NOMO-1 treated with dmso at 0.1 percent for 144 hours (cell line): Measurements from ENCODE around the gene ICE2.
"Not testable (repeated sequence)": the region's sequence is repeated elsewhere in the genome, so short reads cannot be mapped to it uniquely, and the experiment has no call there.

Experiments used
- DNase-seq: peaks from one replicate; lab custom pipeline; 2025; ENCODE audit not compliant: unreplicated experiment; lab: John Stamatoyannopoulos, UW

ICE2 gene

GRCh38 chr15:60410350-60410749, 68.6 kb downstream of the ICE2 start:
- not testable (repeated sequence) for DNase-seq

GRCh38 chr15:60408463-60408981, 70.4 kb downstream of the ICE2 start:
- peak; percentile 66 for DNase-seq

- DNase-seq, result no peak
Observed at GRCh38 chr15:60407415-60407805, 71.5 kb downstream of the ICE2 start.

- DNase-seq, result no peak
Observed at GRCh38 chr15:60406513-60407414, 72.2 kb downstream of the ICE2 start.

- no peak for DNase-seq
Observed at GRCh38 chr15:60405399-60405798, 73.5 kb downstream of the ICE2 start.

- not testable (repeated sequence) for DNase-seq
Observed at GRCh38 chr15:60404351-60404750, 74.6 kb downstream of the ICE2 start.

GRCh38 chr15:60400944-60401343, 78.0 kb downstream of the ICE2 start:
- no peak for DNase-seq

GRCh38 chr15:60399931-60400330, 79.0 kb downstream of the ICE2 start:
- no peak for DNase-seq

- DNase-seq, result no peak
Observed at GRCh38 chr15:60399246-60399915, 79.6 kb downstream of the ICE2 start.

- DNase-seq, result peak; percentile 82
Observed at GRCh38 chr15:60397772-60398445, 81.0 kb downstream of the ICE2 start, which contains the start of gene ANXA2. Gene ANXA2 (minus strand): TSS chr15:60397986. CDS start chr15:60386075, 11,911 bp downstream.

GRCh38 chr15:60396958-60397771, 81.8 kb downstream of the ICE2 start:
- peak; percentile 63 for DNase-seq

- no peak for DNase-seq
Observed at GRCh38 chr15:60396560-60396957, 82.4 kb downstream of the ICE2 start.

GRCh38 chr15:60396100-60396499, 82.8 kb downstream of the ICE2 start:
- no peak for DNase-seq

- peak; percentile 33 for DNase-seq
Observed at GRCh38 chr15:60395276-60396011, 83.5 kb downstream of the ICE2 start.

- no peak for DNase-seq
Observed at GRCh38 chr15:60394689-60395097, 84.2 kb downstream of the ICE2 start.

GRCh38 chr15:60392986-60393790, 85.8 kb downstream of the ICE2 start:
- DNase-seq, result no peak

- no peak for DNase-seq
Observed at GRCh38 chr15:60392601-60392985, 86.3 kb downstream of the ICE2 start.

GRCh38 chr15:60391722-60392315, 87.1 kb downstream of the ICE2 start:
- no peak for DNase-seq
